ENCODE results near the gene SYPL1. TPM values are rescaled to one million over a fixed set of nuclear protein-coding genes. Genes with fewer than 3 reads are reported as not detected.

SYPL1 gene
- total and polyA plus RNA-seq, 2 donors (not counting 1 experiment from before 2014, with no cell fraction given): 58.5 to 130 TPM

GRCh38 chr7:106101726-106102125, 10.4 kb downstream of the SYPL1 start:
- intact Hi-C loops (cut with micrococcal nuclease): no loop called here
- Histone ChIP-seq H4K20me1 (ENCODE audit: control insufficient read depth, insufficient read depth, low read length, poor library complexity, severe bottlenecking) (peaks cover 43% of the 10 kb centered on the region), H3K9ac (ENCODE audit: low read length) (no peak overlapping the region), H3K27ac (ENCODE audit: low read length in 2 of 2) (peak overlapping the region in 1 of 2 donors; percentile 69), H3K36me3 (replicated peaks in 1 of 2; ENCODE audit: control extremely low read depth in 1 of 2, control insufficient read depth in 1 of 2, extremely low read depth in 1 of 2, insufficient read depth in 2 of 2, low read length in 1 of 2) (peaks cover 1 to 37% of the 10 kb centered on the region in 2 experiments), H3K79me2 (ENCODE audit: control insufficient read depth, insufficient read depth, low read length) (peaks cover 87% of the 10 kb centered on the region), H2AFZ (ENCODE audit: insufficient read depth, low read depth, low read length, poor library complexity, severe bottlenecking) (no peak overlapping the region), H3K4me2 (replicated peaks; ENCODE audit: low read depth, low read length, poor library complexity, severe bottlenecking) (peak overlapping the region; percentile 34), H3K4me3 (ENCODE audit: control extremely low read depth in 1 of 5, extremely low read depth in 1 of 5, insufficient read depth in 1 of 5, low read depth in 2 of 5, low read length in 4 of 5) (no peak overlapping the region), H3K9me3 (ENCODE audit: control extremely low read depth in 1 of 3, control insufficient read depth in 2 of 3, insufficient read depth in 1 of 3, low read length in 2 of 3) (no peaks in the 10 kb centered on the region), H3K4me1 (ENCODE audit: control insufficient read depth in 2 of 2, insufficient read depth in 2 of 2, low read length in 2 of 2) (peaks cover 60 to 77% of the 10 kb centered on the region in 2 donors), H3K27me3 (replicated peaks in 1 of 4; ENCODE audit: control extremely low read depth in 1 of 4, control insufficient read depth in 3 of 4, insufficient read depth in 4 of 4, low read length in 3 of 4) (no peaks in the 10 kb centered on the region)
- TF ChIP-seq EZH2 (IDR thresholded peaks at IDR 0.05; ENCODE audit: borderline replicate concordance, insufficient read depth, low read depth, low read length, poor library complexity, severe bottlenecking) (no peak), CTCF (IDR thresholded peaks at IDR 0.05) (no peak)
- ATAC-seq (ENCODE audit: low read depth) (no peak), DNase-seq (no peak)
- ChIA-PET CTCF (interaction anchor here (0.6 to 2.0 kb wide), 4 partner anchors 7 to 52 kb away, joined by 3 to 9 read pairs (median 6); no protein-coding TSS in a partner anchor), POLR2A (interaction anchor here (1.8 kb wide), 1 partner anchor 30 kb away, joined by 6 read pairs; no protein-coding TSS in a partner anchor)
- H3K4me3 Mint-ChIP-seq: peak overlapping the region; percentile 15
- no peaks in the 10 kb centered on the region for H3K9me3 Mint-ChIP-seq (ENCODE audit: insufficient read depth)
- peaks cover 77% of the 10 kb centered on the region for H3K4me1 Mint-ChIP-seq
- no CpG with 5 or more reads among the region's 3 CpGs for WGBS (ENCODE audit: insufficient coverage)
- no peaks in the 10 kb centered on the region for H3K27me3 Mint-ChIP-seq
- H3K27ac Mint-ChIP-seq: peak overlapping the region; percentile 80

- Histone ChIP-seq H3K36me3 (replicated peaks in 1 of 2; ENCODE audit: control extremely low read depth in 1 of 2, control insufficient read depth in 1 of 2, extremely low read depth in 1 of 2, insufficient read depth in 2 of 2, low read length in 1 of 2) (peaks cover 1 to 41% of the 10 kb centered on the region in 2 experiments), H4K20me1 (ENCODE audit: control insufficient read depth, insufficient read depth, low read length, poor library complexity, severe bottlenecking) (peaks cover 37% of the 10 kb centered on the region), H3K4me2 (replicated peaks; ENCODE audit: low read depth, low read length, poor library complexity, severe bottlenecking) (peak overlapping the region; percentile 34), H2AFZ (ENCODE audit: insufficient read depth, low read depth, low read length, poor library complexity, severe bottlenecking) (no peak overlapping the region), H3K4me1 (ENCODE audit: control insufficient read depth in 2 of 2, insufficient read depth in 2 of 2, low read length in 2 of 2) (peaks cover 54 to 71% of the 10 kb centered on the region in 2 donors), H3K9ac (ENCODE audit: low read length) (peak overlapping the region; percentile 9), H3K4me3 (ENCODE audit: control extremely low read depth in 1 of 5, extremely low read depth in 1 of 5, insufficient read depth in 1 of 5, low read depth in 2 of 5, low read length in 4 of 5) (no peak overlapping the region), H3K27me3 (replicated peaks in 1 of 4; ENCODE audit: control extremely low read depth in 1 of 4, control insufficient read depth in 3 of 4, insufficient read depth in 4 of 4, low read length in 3 of 4) (no peaks in the 10 kb centered on the region), H3K27ac (ENCODE audit: low read length in 2 of 2) (peak overlapping the region in 1 of 2 donors; percentile 69), H3K79me2 (ENCODE audit: control insufficient read depth, insufficient read depth, low read length) (peaks cover 80% of the 10 kb centered on the region), H3K9me3 (ENCODE audit: control extremely low read depth in 1 of 3, control insufficient read depth in 2 of 3, insufficient read depth in 1 of 3, low read length in 2 of 3) (no peaks in the 10 kb centered on the region)
- POLR2A ChIA-PET: interaction anchor here (1.1 to 2.7 kb wide), 2 partner anchors 10 to 20 kb away, joined by 3 to 11 read pairs; partner anchors contain the start of gene SYPL1
- intact Hi-C loops (cut with micrococcal nuclease): no loop called here
- WGBS (ENCODE audit: insufficient coverage): 69% methylated on average over 2 of the region's 5 CpGs
- CTCF ChIA-PET: interaction anchor here (0.7 to 2.7 kb wide), 5 partner anchors 11 to 52 kb away, joined by 3 to 15 read pairs (median 5); partner anchors contain the start of gene SYPL1
- DNase-seq (no peak), ATAC-seq (ENCODE audit: low read depth) (no peak)
- no peaks in the 10 kb centered on the region for H3K9me3 Mint-ChIP-seq (ENCODE audit: insufficient read depth)
- no peak for TF ChIP-seq CTCF (IDR thresholded peaks at IDR 0.05)
- no peak for TF ChIP-seq EZH2 (IDR thresholded peaks at IDR 0.05; ENCODE audit: borderline replicate concordance, insufficient read depth, low read depth, low read length, poor library complexity, severe bottlenecking)
- no peaks in the 10 kb centered on the region for H3K27me3 Mint-ChIP-seq
- H3K4me1 Mint-ChIP-seq: peaks cover 76% of the 10 kb centered on the region
- H3K4me3 Mint-ChIP-seq: peak overlapping the region; percentile 5
- peak overlapping the region; percentile 32 for H3K27ac Mint-ChIP-seq
These were observed 11.1 kb downstream of the SYPL1 start for GRCh38 chr7:106100863-106101629.

Data from B cell (primary cell).